Measurements from ENCODE around the gene UQCRC2. TPM values are rescaled to one million over a fixed set of nuclear protein-coding genes. Genes with fewer than 3 reads are reported as not detected.
A peak's percentile ranks its signal among the peaks of the same experiment; 100 is the strongest.
"Not testable (repeated sequence)": the region's sequence is repeated elsewhere in the genome, so short reads cannot be mapped to it uniquely, and the experiment has no call there.

UQCRC2 gene
- total RNA-seq, 1 experiment from 2014 or later: 111 TPM

GRCh38 chr16:21982108-21982507, 28.9 kb downstream of the UQCRC2 start:
- DNase-seq (ENCODE audit: low spot score): peak; percentile 13

DNA sequence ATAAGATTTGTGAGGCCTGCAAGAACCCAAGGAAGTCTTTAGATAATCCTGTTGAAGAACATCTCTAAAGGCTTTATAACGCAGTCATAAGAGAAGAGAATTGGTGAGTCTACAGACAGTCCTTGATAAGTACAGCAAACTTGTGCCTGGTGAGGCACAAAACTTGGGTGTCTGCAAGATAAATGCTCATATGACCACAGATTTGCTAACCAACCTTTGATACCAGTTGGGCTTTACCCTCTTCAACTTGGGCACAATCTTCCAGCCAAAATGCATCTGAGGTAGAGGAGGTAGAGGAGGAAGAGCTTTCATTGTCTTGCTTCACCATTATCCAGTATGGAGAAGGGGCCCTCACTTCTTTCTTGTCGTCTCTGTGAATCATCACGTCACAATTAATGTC, 30.9 kb downstream of the UQCRC2 start:
- DNase-seq (ENCODE audit: low spot score): no peak

DNA sequence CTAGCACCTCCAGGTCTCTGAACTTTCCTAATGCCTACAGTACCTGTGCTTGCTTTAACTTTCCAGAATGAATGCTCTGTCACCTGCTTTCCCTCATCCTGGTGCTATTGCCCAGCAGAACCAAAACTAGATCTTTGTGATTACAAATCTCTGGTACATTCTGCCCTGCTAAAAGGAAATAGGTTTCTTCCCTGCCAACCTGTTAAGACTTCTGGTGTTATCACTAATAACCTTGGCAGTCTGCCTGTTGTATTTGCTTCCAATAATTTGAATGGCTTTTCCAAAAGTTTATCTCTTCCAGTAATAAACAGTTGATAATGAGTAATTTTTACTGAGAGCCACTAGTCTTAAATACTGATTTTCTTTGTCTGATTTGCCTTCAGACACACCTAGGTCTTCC, 32.4 kb downstream of the UQCRC2 start:
- no peak for DNase-seq (ENCODE audit: low spot score)

DNA sequence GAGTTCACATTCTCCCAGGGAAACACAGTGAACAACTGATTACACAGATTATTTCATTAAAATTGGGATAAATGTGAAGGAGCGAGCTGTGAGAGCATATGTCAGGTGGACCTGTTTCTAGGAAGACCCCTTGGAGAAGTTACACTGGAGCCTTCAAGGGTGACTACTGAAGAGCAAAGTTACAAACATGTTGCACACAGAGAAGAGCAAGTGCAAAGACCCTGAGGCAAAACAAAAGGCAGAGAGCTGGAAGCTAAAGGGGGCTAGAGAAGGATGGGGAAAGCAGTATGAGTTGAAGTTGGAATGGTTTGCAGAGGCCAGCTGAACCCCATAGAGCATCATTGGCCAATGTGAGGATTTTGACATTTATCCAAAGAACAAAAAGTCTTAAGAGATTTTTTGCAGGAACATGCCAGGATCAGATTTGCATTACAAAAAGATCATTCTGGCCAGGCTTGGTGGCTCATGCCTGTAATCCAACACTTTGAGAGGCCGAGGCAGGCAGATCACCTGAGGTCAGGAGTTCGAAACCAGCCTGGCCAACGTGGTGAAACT, 33.6 kb downstream of the UQCRC2 start:
- DNase-seq (ENCODE audit: low spot score): no peak

DNA sequence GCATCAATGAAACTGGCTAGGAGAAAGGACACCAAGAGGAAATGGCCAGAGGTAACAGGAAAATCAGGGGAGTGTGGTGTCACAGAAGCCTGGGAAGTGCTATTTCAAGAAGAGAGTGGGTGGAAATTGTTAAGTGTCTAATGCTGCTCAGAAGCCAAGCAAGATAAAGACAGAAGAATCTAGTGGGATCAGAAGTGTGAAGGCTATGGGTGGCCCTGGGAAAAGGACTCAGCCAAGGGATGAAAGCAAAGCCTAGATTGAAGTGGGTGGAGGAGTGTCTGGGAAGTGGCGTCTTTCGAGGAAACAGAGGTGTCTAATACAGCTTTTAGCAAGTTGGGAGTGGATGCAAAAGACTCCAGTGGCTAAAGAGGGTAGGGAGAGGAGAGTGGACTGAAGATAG, 34.3 kb downstream of the UQCRC2 start:
- DNase-seq (ENCODE audit: low spot score): no peak

DNA sequence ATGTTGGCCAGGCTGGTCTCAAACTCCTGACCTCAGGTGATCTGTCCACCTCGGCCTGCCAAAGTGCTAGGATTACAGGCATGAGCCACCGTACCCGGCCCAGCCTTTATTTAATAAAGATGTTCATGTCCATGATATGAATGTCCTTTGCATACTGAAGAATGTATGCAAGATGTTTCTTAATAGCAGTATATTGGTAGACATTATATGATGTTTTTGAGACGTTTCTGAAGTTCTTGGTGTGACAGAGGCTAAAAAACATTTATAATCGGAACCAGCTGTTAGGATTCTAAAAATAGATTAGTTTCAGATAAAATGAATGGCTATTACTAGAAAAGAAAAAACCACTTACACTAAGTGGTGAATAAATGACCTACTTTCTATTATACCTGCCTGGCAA, 36.0 kb downstream of the UQCRC2 start:
- DNase-seq (ENCODE audit: low spot score): no peak

GRCh38 chr16:21989751-21990150, 36.6 kb downstream of the UQCRC2 start:
- DNase-seq (ENCODE audit: low spot score): no peak

DNA sequence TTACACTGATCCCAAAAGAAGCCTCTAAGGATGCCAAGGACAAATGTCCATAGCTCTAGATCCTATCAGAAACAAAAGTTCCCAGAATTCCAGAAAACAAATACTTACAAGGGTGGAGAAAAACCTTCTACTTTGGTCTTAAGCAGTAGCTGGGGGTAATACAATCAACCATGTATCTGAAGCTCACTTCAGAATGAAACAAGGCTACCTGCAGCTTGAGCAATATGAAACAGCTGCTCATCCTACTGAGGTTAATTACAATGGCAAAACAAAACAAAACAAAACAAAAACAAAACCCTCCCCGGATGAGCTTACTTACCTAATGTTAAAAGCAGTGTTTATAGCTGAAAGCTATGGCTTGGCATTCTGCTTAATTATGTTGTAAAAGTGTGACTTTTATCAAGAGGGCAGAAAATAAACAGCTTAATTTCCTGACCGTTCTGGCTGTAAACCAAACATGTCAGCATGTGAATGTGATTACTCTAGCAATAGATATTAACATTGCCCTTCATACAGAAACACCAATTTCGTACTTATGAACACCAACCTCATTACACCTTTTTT, 37.3 kb downstream of the UQCRC2 start:
- no peak for DNase-seq (ENCODE audit: low spot score)

DNA sequence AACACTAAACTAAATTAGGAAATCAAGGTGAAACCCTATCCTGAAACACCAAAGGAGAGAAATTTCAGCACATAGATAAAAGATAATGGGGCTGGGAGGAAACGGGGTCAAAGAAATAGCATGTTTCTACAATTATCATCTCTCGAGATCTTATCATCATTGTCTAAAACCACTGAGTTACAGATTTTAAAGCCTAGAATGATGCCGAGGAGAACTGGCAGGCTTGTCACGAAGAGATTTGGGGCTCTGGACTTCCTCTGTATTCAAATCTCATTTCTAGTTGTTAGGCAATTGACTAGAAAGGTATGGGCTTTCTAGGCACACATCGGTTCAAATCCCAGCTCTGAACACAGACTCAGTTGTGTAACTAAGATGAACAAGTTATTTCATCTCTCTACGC, 38.5 kb downstream of the UQCRC2 start:
- DNase-seq (ENCODE audit: low spot score): no peak

DNA sequence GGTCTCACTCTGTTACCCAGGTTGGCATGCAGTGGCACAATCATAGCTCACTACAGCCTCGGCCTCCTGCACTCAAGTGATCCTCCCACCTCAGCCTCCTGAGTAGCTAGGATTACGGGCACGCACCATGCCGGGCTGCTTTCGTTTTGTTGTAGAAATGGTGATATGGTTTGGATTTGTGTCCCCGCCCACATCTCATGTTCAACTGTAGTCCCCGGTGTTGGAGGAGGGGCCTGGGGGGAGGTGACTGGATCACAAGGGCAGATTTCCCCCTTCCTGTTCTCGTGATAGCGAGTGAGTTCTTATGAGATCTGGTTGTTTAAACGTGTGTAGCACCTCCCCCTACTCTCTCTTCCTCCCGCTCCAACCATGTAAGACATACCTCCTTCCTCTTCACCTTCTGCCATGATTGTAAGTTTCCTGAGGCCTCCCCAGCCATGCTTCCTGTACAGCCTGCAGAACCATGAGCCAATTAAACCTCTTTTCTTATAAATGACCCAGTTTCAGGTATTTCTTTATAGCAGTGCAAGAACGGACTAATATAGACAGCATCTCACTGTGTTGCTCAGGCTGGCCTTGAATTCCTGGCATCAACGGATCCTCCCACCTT, 41.8 kb downstream of the UQCRC2 start:
- no peak for DNase-seq (ENCODE audit: low spot score)

DNA sequence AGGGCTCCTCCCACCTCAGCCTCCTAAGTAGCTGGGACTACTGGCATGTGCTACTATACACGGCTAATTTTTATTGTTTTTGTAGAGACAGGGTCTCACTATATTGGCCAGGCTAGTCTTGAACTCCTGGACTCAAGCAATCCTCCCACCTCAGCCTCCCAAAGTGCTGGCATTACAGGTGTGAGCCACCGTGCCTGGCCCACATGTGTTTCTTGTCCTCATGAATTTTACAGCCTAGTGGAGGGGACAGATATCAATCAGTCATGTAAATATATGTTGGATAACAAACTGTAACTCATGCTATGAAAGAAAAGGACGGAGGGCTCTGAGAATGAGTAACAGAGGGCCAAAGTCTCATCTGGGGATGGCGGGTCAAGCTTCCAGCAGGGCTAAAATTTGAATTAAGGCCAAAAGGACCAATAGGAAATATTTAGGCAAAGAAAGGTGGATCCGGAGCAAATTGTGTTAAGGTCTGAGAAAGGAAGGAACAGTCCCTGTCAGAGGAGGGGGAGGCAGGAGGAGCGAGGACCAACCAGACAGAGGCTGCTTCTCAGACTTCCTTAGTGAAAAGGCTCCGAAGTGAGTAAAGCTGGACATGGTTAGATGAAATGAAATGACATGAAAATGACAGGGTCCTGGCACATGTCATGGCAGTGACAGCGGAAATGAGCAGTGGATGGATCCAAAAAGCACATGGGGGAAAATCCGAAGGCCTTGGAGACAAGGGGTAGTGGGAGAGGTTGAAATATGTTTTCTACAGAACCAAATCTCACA, 43.9 kb downstream of the UQCRC2 start:
- DNase-seq (ENCODE audit: low spot score): no peak

GRCh38 chr16:21997697-21998480, 44.7 kb downstream of the UQCRC2 start:
- no peak for DNase-seq (ENCODE audit: low spot score)

- DNase-seq (ENCODE audit: low spot score): no peak
These were observed 48.4 kb downstream of the UQCRC2 start for GRCh38 chr16:22001591-22001990.

DNA sequence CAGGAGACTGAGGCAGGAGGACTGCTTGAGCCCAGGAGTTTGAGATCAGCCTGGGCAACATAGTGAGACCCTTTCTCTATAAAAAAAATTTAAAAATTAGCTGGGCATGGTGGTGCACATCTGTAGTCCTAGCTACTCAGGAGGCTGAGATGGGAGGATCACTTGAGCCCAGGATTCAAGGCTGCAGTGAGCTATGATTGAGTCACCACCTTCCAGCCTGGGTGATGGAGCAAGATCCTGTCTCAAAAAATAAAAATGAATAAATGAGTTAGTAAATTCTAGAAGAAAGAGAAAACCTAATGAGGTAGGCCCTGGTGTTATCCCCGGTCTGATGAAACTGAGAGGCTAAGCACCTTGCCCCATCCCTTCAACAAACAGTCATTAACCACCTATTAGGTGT, 48.9 kb downstream of the UQCRC2 start:
- not testable (repeated sequence) for DNase-seq (ENCODE audit: low spot score)

DNA sequence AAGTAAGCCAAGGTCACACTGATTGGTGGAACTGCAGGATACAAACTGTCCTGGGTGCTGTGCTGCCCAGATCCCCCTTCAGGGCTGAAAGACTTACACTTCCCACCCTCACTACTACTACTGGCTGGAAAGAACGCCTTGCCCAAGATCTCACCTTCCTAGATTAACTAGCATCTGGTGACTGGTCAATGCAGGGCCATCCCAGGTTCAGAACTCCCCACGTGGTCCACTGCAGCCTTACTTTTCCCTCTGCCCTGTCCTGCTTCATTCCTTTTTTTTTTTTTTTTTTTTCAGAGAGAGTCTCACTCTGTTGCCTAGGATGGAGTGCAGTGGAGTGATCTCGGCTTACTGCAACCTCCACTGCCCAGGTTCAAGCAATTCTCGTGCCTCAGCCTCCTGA, 50.0 kb downstream of the UQCRC2 start:
- DNase-seq (ENCODE audit: low spot score): no peak

GRCh38 chr16:22004341-22004740, 51.2 kb downstream of the UQCRC2 start:
- no peak for DNase-seq (ENCODE audit: low spot score)

GRCh38 chr16:22005746-22006145, 52.6 kb downstream of the UQCRC2 start:
- no peak for DNase-seq (ENCODE audit: low spot score)

GRCh38 chr16:22006636-22007035, 53.5 kb downstream of the UQCRC2 start:
- no peak for DNase-seq (ENCODE audit: low spot score)

GRCh38 chr16:22007159-22007508, 54.0 kb downstream of the UQCRC2 start:
- no peak for DNase-seq (ENCODE audit: low spot score)

- DNase-seq (ENCODE audit: low spot score): peak; percentile 70
These were observed 54.5 kb downstream of the UQCRC2 start, which contains the start of gene MOSMO for GRCh38 chr16:22007509-22008214. MOSMO (plus strand) TSS chr16:22008111; CDS start chr16:22008302, 191 bp downstream.
